Measurements from ENCODE around the gene PIK3C3.

Gene PIK3C3

GRCh38 chr18:41933778-41934177 lies 21.3 kb upstream of the PIK3C3 start:
- no peak overlapping the region for H3K4me3 ChIP-seq (ENCODE audit: low read length)
- no peaks in the 10 kb centered on the region for H3K36me3 ChIP-seq (ENCODE audit: control insufficient read depth, insufficient read depth, low read length)
- H3K9me3 ChIP-seq (ENCODE audit: control insufficient read depth, insufficient read depth, low read length): no peaks in the 10 kb centered on the region
- no peak for DNase-seq (ENCODE audit: low read depth, low spot score)
- H3K4me1 ChIP-seq (ENCODE audit: control insufficient read depth, insufficient read depth, low read length): peaks cover 3% of the 10 kb centered on the region; the same call in 1 of the 2 replicates
- H3K27ac ChIP-seq (ENCODE audit: low read length): no peak overlapping the region
- H3K27me3 ChIP-seq (ENCODE audit: control insufficient read depth, insufficient read depth, low read length): no peaks in the 10 kb centered on the region
- WGBS (ENCODE audit: insufficient coverage, insufficient read length): no CpG with 5 or more reads among the region's 4 CpGs

GRCh38 chr18:41936471-41937134 lies 18.4 kb upstream of the PIK3C3 start:
- no peak for DNase-seq (ENCODE audit: low read depth, low spot score)

GRCh38 chr18:41938445-41938844 lies 16.6 kb upstream of the PIK3C3 start:
- Histone ChIP-seq H3K9me3 (ENCODE audit: control insufficient read depth, insufficient read depth, low read length) (no peaks in the 10 kb centered on the region), H3K4me1 (ENCODE audit: control insufficient read depth, insufficient read depth, low read length) (peaks cover 2% of the 10 kb centered on the region; the same call in 1 of the 2 replicates), H3K27ac (ENCODE audit: low read length) (no peak overlapping the region), H3K4me3 (ENCODE audit: low read length) (no peak overlapping the region), H3K27me3 (ENCODE audit: control insufficient read depth, insufficient read depth, low read length) (no peaks in the 10 kb centered on the region), H3K36me3 (ENCODE audit: control insufficient read depth, insufficient read depth, low read length) (no peaks in the 10 kb centered on the region)
- no peak for DNase-seq (ENCODE audit: low read depth, low spot score)
- no CpG with 5 or more reads among the region's 2 CpGs for WGBS (ENCODE audit: insufficient coverage, insufficient read length)

More at GRCh38 chr18:41936471-41937134, 18.4 kb upstream of the PIK3C3 start:
- H3K4me1 ChIP-seq (ENCODE audit: control insufficient read depth, insufficient read depth, low read length): peaks cover 3% of the 10 kb centered on the region; the same call in 1 of the 2 replicates
- no CpG with 5 or more reads among the region's 2 CpGs for WGBS (ENCODE audit: insufficient coverage, insufficient read length)
- H3K27ac ChIP-seq (ENCODE audit: low read length): no peak overlapping the region
- H3K4me3 ChIP-seq (ENCODE audit: low read length): no peak overlapping the region
- H3K36me3 ChIP-seq (ENCODE audit: control insufficient read depth, insufficient read depth, low read length): no peaks in the 10 kb centered on the region
- H3K27me3 ChIP-seq (ENCODE audit: control insufficient read depth, insufficient read depth, low read length): no peaks in the 10 kb centered on the region
- no peaks in the 10 kb centered on the region for H3K9me3 ChIP-seq (ENCODE audit: control insufficient read depth, insufficient read depth, low read length)

GRCh38 chr18:41939326-41939725 lies 15.7 kb upstream of the PIK3C3 start:
- no peaks in the 10 kb centered on the region for H3K4me1 ChIP-seq (ENCODE audit: control insufficient read depth, insufficient read depth, low read length)
- H3K27ac ChIP-seq (ENCODE audit: low read length): no peak overlapping the region
- DNase-seq (ENCODE audit: low read depth, low spot score): no peak
- WGBS (ENCODE audit: insufficient coverage, insufficient read length): no CpG with 5 or more reads among the region's 1 CpG
- no peaks in the 10 kb centered on the region for H3K9me3 ChIP-seq (ENCODE audit: control insufficient read depth, insufficient read depth, low read length)
- H3K36me3 ChIP-seq (ENCODE audit: control insufficient read depth, insufficient read depth, low read length): no peaks in the 10 kb centered on the region
- H3K4me3 ChIP-seq (ENCODE audit: low read length): no peak overlapping the region
- no peaks in the 10 kb centered on the region for H3K27me3 ChIP-seq (ENCODE audit: control insufficient read depth, insufficient read depth, low read length)

GRCh38 chr18:41940506-41941215 lies 14.4 kb upstream of the PIK3C3 start:
- H3K9me3 ChIP-seq (ENCODE audit: control insufficient read depth, insufficient read depth, low read length): no peaks in the 10 kb centered on the region
- DNase-seq (ENCODE audit: low read depth, low spot score): no peak
- H3K27me3 ChIP-seq (ENCODE audit: control insufficient read depth, insufficient read depth, low read length): no peaks in the 10 kb centered on the region
- H3K4me3 ChIP-seq (ENCODE audit: low read length): no peak overlapping the region
- WGBS (ENCODE audit: insufficient coverage, insufficient read length): no CpG with 5 or more reads among the region's 6 CpGs
- H3K27ac ChIP-seq (ENCODE audit: low read length): no peak overlapping the region
- H3K4me1 ChIP-seq (ENCODE audit: control insufficient read depth, insufficient read depth, low read length): no peaks in the 10 kb centered on the region
- H3K36me3 ChIP-seq (ENCODE audit: control insufficient read depth, insufficient read depth, low read length): no peaks in the 10 kb centered on the region

GRCh38 chr18:41942254-41942653 lies 12.8 kb upstream of the PIK3C3 start:
- DNase-seq (ENCODE audit: low read depth, low spot score): no peak
- Histone ChIP-seq H3K4me1 (ENCODE audit: control insufficient read depth, insufficient read depth, low read length) (no peaks in the 10 kb centered on the region), H3K36me3 (ENCODE audit: control insufficient read depth, insufficient read depth, low read length) (no peaks in the 10 kb centered on the region), H3K4me3 (ENCODE audit: low read length) (no peak overlapping the region), H3K27ac (ENCODE audit: low read length) (no peak overlapping the region), H3K27me3 (ENCODE audit: control insufficient read depth, insufficient read depth, low read length) (no peaks in the 10 kb centered on the region), H3K9me3 (ENCODE audit: control insufficient read depth, insufficient read depth, low read length) (no peaks in the 10 kb centered on the region)
- WGBS (ENCODE audit: insufficient coverage, insufficient read length): no CpG with 5 or more reads among the region's 2 CpGs

GRCh38 chr18:41948544-41949110 lies 6.4 kb upstream of the PIK3C3 start:
- no peaks in the 10 kb centered on the region for H3K9me3 ChIP-seq (ENCODE audit: control insufficient read depth, insufficient read depth, low read length)
- H3K27me3 ChIP-seq (ENCODE audit: control insufficient read depth, insufficient read depth, low read length): no peaks in the 10 kb centered on the region
- no peak overlapping the region for H3K27ac ChIP-seq (ENCODE audit: low read length)
- no peak overlapping the region for H3K4me3 ChIP-seq (ENCODE audit: low read length)
- no peaks in the 10 kb centered on the region for H3K4me1 ChIP-seq (ENCODE audit: control insufficient read depth, insufficient read depth, low read length)
- no peaks in the 10 kb centered on the region for H3K36me3 ChIP-seq (ENCODE audit: control insufficient read depth, insufficient read depth, low read length)
- no peak for DNase-seq (ENCODE audit: low read depth, low spot score)
- no CpG with 5 or more reads among the region's 3 CpGs for WGBS (ENCODE audit: insufficient coverage, insufficient read length)

- WGBS (ENCODE audit: insufficient coverage, insufficient read length): no CpG with 5 or more reads among the region's 2 CpGs
- no peaks in the 10 kb centered on the region for H3K4me1 ChIP-seq (ENCODE audit: control insufficient read depth, insufficient read depth, low read length)
- no peak for DNase-seq (ENCODE audit: low read depth, low spot score)
- no peak overlapping the region for H3K27ac ChIP-seq (ENCODE audit: low read length)
- H3K9me3 ChIP-seq (ENCODE audit: control insufficient read depth, insufficient read depth, low read length): no peaks in the 10 kb centered on the region
- no peaks in the 10 kb centered on the region for H3K27me3 ChIP-seq (ENCODE audit: control insufficient read depth, insufficient read depth, low read length)
- H3K4me3 ChIP-seq (ENCODE audit: low read length): no peak overlapping the region
- no peaks in the 10 kb centered on the region for H3K36me3 ChIP-seq (ENCODE audit: control insufficient read depth, insufficient read depth, low read length)
These were observed 5.7 kb upstream of the PIK3C3 start for GRCh38 chr18:41949206-41949920.

- no peak for DNase-seq (ENCODE audit: low read depth, low spot score)
- H3K4me3 ChIP-seq (ENCODE audit: low read length): peak overlapping the region; percentile 68; the same call in 1 of the 2 replicates
- H3K9me3 ChIP-seq (ENCODE audit: control insufficient read depth, insufficient read depth, low read length): no peaks in the 10 kb centered on the region
- WGBS (ENCODE audit: insufficient coverage, insufficient read length): no CpG with 5 or more reads among the region's 11 CpGs
- H3K36me3 ChIP-seq (ENCODE audit: control insufficient read depth, insufficient read depth, low read length): peaks cover 2% of the 10 kb centered on the region; the same call in 1 of the 2 replicates
- no peak overlapping the region for H3K27ac ChIP-seq (ENCODE audit: low read length)
- H3K4me1 ChIP-seq (ENCODE audit: control insufficient read depth, insufficient read depth, low read length): no peaks in the 10 kb centered on the region
- H3K27me3 ChIP-seq (ENCODE audit: control insufficient read depth, insufficient read depth, low read length): no peaks in the 10 kb centered on the region
These were observed 654 bp downstream of the PIK3C3 start for GRCh38 chr18:41955688-41956087.

- 100% methylated on average over 1 of the region's 1 CpG for WGBS (ENCODE audit: insufficient coverage, insufficient read length)
- peaks cover 2% of the 10 kb centered on the region; the same call in 1 of the 2 replicates for H3K36me3 ChIP-seq (ENCODE audit: control insufficient read depth, insufficient read depth, low read length)
- no peak for DNase-seq (ENCODE audit: low read depth, low spot score)
- no peaks in the 10 kb centered on the region for H3K4me1 ChIP-seq (ENCODE audit: control insufficient read depth, insufficient read depth, low read length)
- no peak overlapping the region for H3K27ac ChIP-seq (ENCODE audit: low read length)
- H3K4me3 ChIP-seq (ENCODE audit: low read length): no peak overlapping the region
- no peaks in the 10 kb centered on the region for H3K9me3 ChIP-seq (ENCODE audit: control insufficient read depth, insufficient read depth, low read length)
- H3K27me3 ChIP-seq (ENCODE audit: control insufficient read depth, insufficient read depth, low read length): no peaks in the 10 kb centered on the region
These were observed 4.0 kb downstream of the PIK3C3 start for GRCh38 chr18:41959045-41959444.

Data from iPS DF 6.9 (cell line).